A549 (cell line): Measurements from ENCODE around the gene RNASE7. TPM values are rescaled to one million over a fixed set of nuclear protein-coding genes. Genes with fewer than 3 reads are reported as not detected.

Source experiments
- ATAC-seq, 2 experiments: fragments of 200-7000 bp in 1 of 2; fragments of >200 bp in 1 of 2; cut with Nextera tagmentation in 1 of 2; cut with Tn5 transposase in 1 of 2; 3 replicates each; pipeline versions ENCODE4 v1.8.0 to v1.9.1; 2018 to 2020; ENCODE audit warnings: mild to moderate bottlenecking in 1 of 2, moderate library complexity in 1 of 2
- CTCF ChIA-PET: fragments of 300-600 bp; sonication (Branson Sonifier 250); formaldehyde crosslinking; extraction: SDS; loops from one replicate; lab custom pipeline; 2021; ENCODE audit warnings: antibody characterized with exemption, inconsistent platforms; lab: Yijun Ruan, JAX
- POLR2A ChIA-PET: fragments of 350-600 bp; formaldehyde crosslinking; extraction: SDS; loops from one replicate; lab custom pipeline; 2021; ENCODE audit warnings: antibody characterized with exemption, inconsistent platforms; lab: Yijun Ruan, JAX
- DNase-seq, 2 experiments: peaks; one replicate each; pipeline versions ENCODE4 v3.0.0 to v3.0.0-alpha.2; 2011 to 2016; ENCODE audit warnings: low read depth in 1 of 2, low spot score in 1 of 2
- FAIRE-seq: peaks from 2 replicates; lab custom pipeline; 2011; peaks lifted over from hg19 to GRCh38; lab: Jason Lieb, UNC
- H3K27ac ChIP-seq, 2 experiments: fragments of >200 bp; sonication (Bioruptor Twin); formaldehyde crosslinking; 3 replicates each; pipeline ENCODE4 v1.5.1; 2016 to 2017
- H3K4me1 ChIP-seq: fragments of >200 bp; sonication (Bioruptor Twin); formaldehyde crosslinking; 3 replicates; pipeline ENCODE4 v1.6.1; 2016
- H3K4me2 ChIP-seq: fragments of >200 bp; sonication (Bioruptor Twin); formaldehyde crosslinking; 3 replicates; pipeline ENCODE4 v1.6.1; 2016
- H3K4me3 ChIP-seq: fragments of >200 bp; sonication (Bioruptor Twin); formaldehyde crosslinking; 3 replicates; pipeline ENCODE4 v1.5.1; 2016
- H3K9me3 ChIP-seq: fragments of >200 bp; sonication (Bioruptor Twin); formaldehyde crosslinking; 3 replicates; pipeline ENCODE4 v1.6.1; 2016
- EHF ChIP-seq: fragments of 250-450 bp; sonication (Bioruptor Pico); IDR thresholded peaks from 2 replicates; pipeline ENCODE4 v1.5.0; 2020; ENCODE audit warnings: mild to moderate bottlenecking
- EHMT2 ChIP-seq: fragments of 200-600 bp; sonication (generic); IDR thresholded peaks from 2 replicates; pipeline ENCODE4 v1.6.1; 2016; ENCODE audit warnings: antibody characterized with exemption, low read depth, mild to moderate bottlenecking, moderate library complexity
- ELK1 ChIP-seq: fragments of 150-350 bp; IDR thresholded peaks from 2 replicates; pipeline ENCODE4 v1.6.1; 2014; ENCODE audit warnings: low read depth, mild to moderate bottlenecking, low read length
- EP300 ChIP-seq, 2 experiments: fragments of >200 bp; sonication (Bioruptor Twin); formaldehyde crosslinking; IDR thresholded peaks; 2 replicates in 1 of 2; 3 replicates in 1 of 2; pipeline ENCODE4 v1.6.1; 2016 to 2017
- FOXS1 ChIP-seq: fragments of 250-450 bp; sonication (Bioruptor Pico); IDR thresholded peaks from 2 replicates; pipeline ENCODE4 v1.5.0; 2020; ENCODE audit warnings: mild to moderate bottlenecking, moderate library complexity
- HDAC2 ChIP-seq: fragments of 200-600 bp; sonication (generic); IDR thresholded peaks from 2 replicates; pipeline ENCODE4 v1.6.1; 2016
- HOXA7 ChIP-seq: fragments of 250-450 bp; sonication (Bioruptor Pico); IDR thresholded peaks from 2 replicates; pipeline ENCODE4 v1.5.0; 2020; ENCODE audit warnings: mild to moderate bottlenecking, moderate library complexity
- HOXB5 ChIP-seq: fragments of 250-450 bp; sonication (Bioruptor Pico); IDR thresholded peaks from 2 replicates; pipeline ENCODE4 v1.5.0; 2020; ENCODE audit warnings: mild to moderate bottlenecking, moderate library complexity
- JUNB ChIP-seq: fragments of >200 bp; sonication (Bioruptor Twin); formaldehyde crosslinking; IDR thresholded peaks from 2 replicates; pipeline ENCODE4 v1.6.1; 2016
- KDM1A ChIP-seq: fragments of 200-600 bp; sonication (generic); IDR thresholded peaks from 2 replicates; pipeline ENCODE4 v1.6.1; 2016; ENCODE audit warnings: low read depth, mild to moderate bottlenecking
- KDM5A ChIP-seq: fragments of 200-600 bp; sonication (generic); IDR thresholded peaks from 2 replicates; pipeline ENCODE4 v1.6.1; 2016; ENCODE audit warnings: antibody characterized with exemption, mild to moderate bottlenecking
- MAFK ChIP-seq: fragments of 450-650 bp; IDR thresholded peaks from 2 replicates; pipeline ENCODE4 v1.6.1; 2014; ENCODE audit not compliant: partially characterized antibody
- MAZ ChIP-seq: fragments of 150-350 bp; IDR thresholded peaks from 2 replicates; pipeline ENCODE4 v1.6.1; 2014; ENCODE audit warnings: antibody characterized with exemption, low read depth, low read length, borderline replicate concordance
- MYC ChIP-seq: IDR thresholded peaks from 2 replicates; pipeline ENCODE4 v1.6.1; 2012; ENCODE audit warnings: mild to moderate bottlenecking, inconsistent platforms, low read length, improper control_type of control experiment, borderline replicate concordance
- NR3C1 ChIP-seq: fragments of >200 bp; sonication (Bioruptor Twin); formaldehyde crosslinking; IDR thresholded peaks from 3 replicates; pipeline ENCODE4 v1.6.1; 2017
- RARB ChIP-seq: fragments of 250-450 bp; sonication (Bioruptor Pico); IDR thresholded peaks from 2 replicates; pipeline ENCODE4 v1.8.0; 2021; ENCODE audit warnings: mild to moderate bottlenecking, moderate library complexity
- RCOR1 ChIP-seq: fragments of 150-350 bp; IDR thresholded peaks from 2 replicates; pipeline ENCODE4 v1.6.1; 2014; ENCODE audit warnings: antibody characterized with exemption, low read length, low read depth
- RFX5 ChIP-seq: fragments of 450-650 bp; IDR thresholded peaks from 2 replicates; pipeline ENCODE4 v1.7.1; 2014; ENCODE audit warnings: antibody characterized with exemption, mild to moderate bottlenecking, moderate library complexity
- RNF2 ChIP-seq: fragments of 200-600 bp; sonication (generic); IDR thresholded peaks from 2 replicates; pipeline ENCODE4 v1.6.1; 2016; ENCODE audit warnings: low read depth, mild to moderate bottlenecking, antibody characterized with exemption, moderate library complexity, borderline replicate concordance
- SMC3 ChIP-seq: fragments of >200 bp; sonication (Bioruptor Twin); formaldehyde crosslinking; IDR thresholded peaks from 3 replicates; pipeline ENCODE4 v1.6.1; 2018; ENCODE audit warnings: inconsistent platforms
- USF2 ChIP-seq: fragments of 450-650 bp; IDR thresholded peaks from 2 replicates; pipeline ENCODE4 v1.6.1; 2014; ENCODE audit warnings: antibody characterized with exemption
- ZNF302 ChIP-seq: fragments of 250-450 bp; sonication (Bioruptor Pico); IDR thresholded peaks from 2 replicates; pipeline ENCODE4 v1.9.0; 2021; ENCODE audit warnings: inconsistent platforms, mild to moderate bottlenecking, moderate library complexity
- WGBS: methylation state at CpG from one replicate; pipeline ENCODE4 v1.1.6; 2017; ENCODE audit errors: missing lambda C conversion rate; 5-methylcytosine and 5-hydroxymethylcytosine counted together
- polyA plus RNA-seq, 4 experiments: library from polyadenylated mRNA; depleted of rRNA in 3 of 4; stranded (reverse); fragments of >200 nt; fragmentation: RNase III in 1 of 4; extraction: RNeasy Plus Mini Kit Qiagen cat#74134 plus additional on column Dnase treatment in 1 of 4; gene quantifications; 2 replicates in 3 of 4; 3 replicates in 1 of 4; pipeline ENCODE4 v1.2.3, GENCODE V29; 2011 to 2017
- TF ChIP-seq, protein P1 (sequence below): fragments of 200-600 bp; sonication (generic); IDR thresholded peaks from 2 replicates; pipeline ENCODE4 v1.6.1; 2016; ENCODE audit warnings: antibody characterized with exemption, mild to moderate bottlenecking, moderate library complexity
- TF ChIP-seq, protein P2 (sequence below): IDR thresholded peaks from 2 replicates; pipeline ENCODE4 v1.6.1; 2012

RNASE7 gene
- polyA plus RNA-seq, 2 of the 4 experiments (the other 2 are of a cell fraction) = not detected

DNA sequence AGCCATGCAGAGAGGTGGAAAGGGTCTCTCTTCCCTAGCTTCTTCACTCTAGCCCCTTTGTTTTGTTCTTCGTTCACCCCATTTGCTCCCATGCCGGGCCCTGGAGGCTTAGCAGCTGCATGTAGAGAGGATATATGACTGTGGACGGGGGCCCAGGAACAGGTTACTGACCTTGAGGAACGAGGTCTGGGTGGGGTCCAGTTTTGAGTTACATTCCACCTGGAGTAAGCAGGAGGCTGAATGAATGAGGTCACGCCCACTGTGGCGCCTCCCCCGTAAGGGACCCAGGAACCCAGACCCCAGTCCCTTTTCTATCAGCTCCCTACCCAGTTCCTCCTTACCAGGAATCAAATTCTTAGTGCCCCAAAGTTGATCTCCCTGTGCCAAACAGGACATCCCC lies 23.9 kb upstream of the RNASE7 start:
- FAIRE-seq (no peak), ATAC-seq (no peak), DNase-seq (no peak)
- Histone ChIP-seq H3K27ac (no peak overlapping the region), H3K9me3 (no peaks in the 10 kb centered on the region), H3K4me2 (no peak overlapping the region), H3K4me1 (no peaks in the 10 kb centered on the region), H3K4me3 (no peak overlapping the region)
- ChIA-PET CTCF (interaction anchor here (0.6 to 16.3 kb wide), 13 partner anchors 13 to 388 kb away, joined by 3 to 323 read pairs (median 4); partner anchors contain the start of genes RNASE13, RNASE7, SLC39A2 and TMEM253), POLR2A (interaction anchor here (0.5 kb wide), 1 partner anchor 53 kb away, joined by 3 read pairs; no protein-coding TSS in a partner anchor)
- WGBS = 63% methylated on average over 7 of the region's 7 CpGs
- TF ChIP-seq MYC (no peak), ZNF302 (no peak), RARB (CRISPR knock-in tag) (no peak), SMC3 (no peak), ELK1 (no peak), RFX5 (no peak), NR3C1 (no peak), RNF2 (no peak), EHMT2 (no peak), EP300 (IDR thresholded peaks at IDR 0.05) (no peak), MAZ (no peak)
- TF ChIP-seq, protein P1, sequence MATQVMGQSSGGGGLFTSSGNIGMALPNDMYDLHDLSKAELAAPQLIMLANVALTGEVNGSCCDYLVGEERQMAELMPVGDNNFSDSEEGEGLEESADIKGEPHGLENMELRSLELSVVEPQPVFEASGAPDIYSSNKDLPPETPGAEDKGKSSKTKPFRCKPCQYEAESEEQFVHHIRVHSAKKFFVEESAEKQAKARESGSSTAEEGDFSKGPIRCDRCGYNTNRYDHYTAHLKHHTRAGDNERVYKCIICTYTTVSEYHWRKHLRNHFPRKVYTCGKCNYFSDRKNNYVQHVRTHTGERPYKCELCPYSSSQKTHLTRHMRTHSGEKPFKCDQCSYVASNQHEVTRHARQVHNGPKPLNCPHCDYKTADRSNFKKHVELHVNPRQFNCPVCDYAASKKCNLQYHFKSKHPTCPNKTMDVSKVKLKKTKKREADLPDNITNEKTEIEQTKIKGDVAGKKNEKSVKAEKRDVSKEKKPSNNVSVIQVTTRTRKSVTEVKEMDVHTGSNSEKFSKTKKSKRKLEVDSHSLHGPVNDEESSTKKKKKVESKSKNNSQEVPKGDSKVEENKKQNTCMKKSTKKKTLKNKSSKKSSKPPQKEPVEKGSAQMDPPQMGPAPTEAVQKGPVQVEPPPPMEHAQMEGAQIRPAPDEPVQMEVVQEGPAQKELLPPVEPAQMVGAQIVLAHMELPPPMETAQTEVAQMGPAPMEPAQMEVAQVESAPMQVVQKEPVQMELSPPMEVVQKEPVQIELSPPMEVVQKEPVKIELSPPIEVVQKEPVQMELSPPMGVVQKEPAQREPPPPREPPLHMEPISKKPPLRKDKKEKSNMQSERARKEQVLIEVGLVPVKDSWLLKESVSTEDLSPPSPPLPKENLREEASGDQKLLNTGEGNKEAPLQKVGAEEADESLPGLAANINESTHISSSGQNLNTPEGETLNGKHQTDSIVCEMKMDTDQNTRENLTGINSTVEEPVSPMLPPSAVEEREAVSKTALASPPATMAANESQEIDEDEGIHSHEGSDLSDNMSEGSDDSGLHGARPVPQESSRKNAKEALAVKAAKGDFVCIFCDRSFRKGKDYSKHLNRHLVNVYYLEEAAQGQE = no peak
- TF ChIP-seq, all 56 proteins: peak for 0

- TF ChIP-seq ZNF302 (no peak), HDAC2 (no peak), MYC (no peak), KDM5A (no peak), HOXB5 (CRISPR knock-in tag) (no peak), JUNB (no peak), EP300 (IDR thresholded peaks at IDR 0.05) (no peak), MAFK (no peak), RFX5 (no peak), FOXS1 (no peak), RCOR1 (no peak), USF2 (no peak), MAZ (no peak), HOXA7 (CRISPR knock-in tag) (no peak), EHF (CRISPR knock-in tag) (no peak), KDM1A (no peak)
- TF ChIP-seq, protein P2, sequence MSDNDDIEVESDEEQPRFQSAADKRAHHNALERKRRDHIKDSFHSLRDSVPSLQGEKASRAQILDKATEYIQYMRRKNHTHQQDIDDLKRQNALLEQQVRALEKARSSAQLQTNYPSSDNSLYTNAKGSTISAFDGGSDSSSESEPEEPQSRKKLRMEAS = no peak
- TF ChIP-seq, all 56 proteins: peak for 0
- ChIA-PET POLR2A (no interaction called here), CTCF (interaction anchor here (0.7 to 16.3 kb wide), 9 partner anchors 13 to 139 kb away, joined by 3 to 323 read pairs (median 185); partner anchors contain the start of genes RNASE13, RNASE7, SLC39A2 and TMEM253)
- no peaks in the 10 kb centered on the region for H3K4me1 ChIP-seq
- DNase-seq (no peak), ATAC-seq (no peak), FAIRE-seq (no peak)
- H3K9me3 ChIP-seq = no peaks in the 10 kb centered on the region
- H3K4me2 ChIP-seq = no peak overlapping the region
- H3K27ac ChIP-seq = no peak overlapping the region
- H3K4me3 ChIP-seq = no peak overlapping the region
- 77% methylated on average over 3 of the region's 3 CpGs for WGBS
Observed at GRCh38 chr14:21018781-21019180, 23.4 kb upstream of the RNASE7 start.
